IMR-90 (cell line): ENCODE data around the gene HDAC7. TPM values are rescaled to one million over a fixed set of nuclear protein-coding genes. Genes with fewer than 3 reads are reported as not detected.

Experiments
- ATAC-seq: fragments of 200-7000 bp; cut with Tn5 transposase; 2 replicates; pipeline ENCODE4 v1.9.1; 2020; ENCODE audit warnings: low read depth, mild to moderate bottlenecking, moderate library complexity
- BruUV-seq: library from RNA; stranded (reverse); fragments of 400-500 nt; replicated peaks from 2 replicates; lab custom pipeline; 2021; lab: Mats Ljungman, UMichigan
- CTCF ChIA-PET: fragments of 300-600 bp; formaldehyde crosslinking; extraction: SDS; loops from one replicate; lab custom pipeline; 2021; ENCODE audit warnings: antibody characterized with exemption; lab: Yijun Ruan, JAX
- POLR2A ChIA-PET: fragments of 300-600 bp; sonication (Branson Sonifier 250); formaldehyde crosslinking; loops from one replicate; lab custom pipeline; 2022; ENCODE audit warnings: antibody characterized with exemption; ENCODE audit not compliant: unreplicated experiment; lab: Charles Lee
- DNase-seq: peaks from one replicate; pipeline ENCODE4 v3.0.0; 2013
- H2AFZ ChIP-seq: replicated peaks from 2 replicates; pipeline ENCODE3; 2013; ENCODE audit warnings: low read length, mild to moderate bottlenecking; ENCODE audit not compliant: poor library complexity
- H2AK5ac ChIP-seq: 2 replicates; pipeline ENCODE4 v1.6.1; 2013; ENCODE audit warnings: low read depth, low read length, inconsistent platforms
- H2AK9ac ChIP-seq: replicated peaks from 2 replicates; pipeline ENCODE3; 2013; ENCODE audit warnings: mild to moderate bottlenecking, low read depth, low read length, moderate library complexity; ENCODE audit not compliant: poor library complexity
- H2BK120ac ChIP-seq: 2 replicates; pipeline ENCODE4 v1.6.1; 2013; ENCODE audit warnings: low read depth, low read length, inconsistent platforms
- H2BK15ac ChIP-seq: 3 replicates; pipeline ENCODE4 v1.6.1; 2013; ENCODE audit warnings: low read depth, low read length, inconsistent platforms
- H2BK20ac ChIP-seq: 2 replicates; pipeline ENCODE4 v1.6.1; 2013; ENCODE audit warnings: low read depth, mild to moderate bottlenecking, inconsistent platforms, low read length, moderate library complexity
- H2BK5ac ChIP-seq: 2 replicates; pipeline ENCODE4 v1.6.1; 2013; ENCODE audit warnings: mild to moderate bottlenecking, low read depth, low read length, inconsistent platforms; ENCODE audit not compliant: poor library complexity, severe bottlenecking
- H3K14ac ChIP-seq: replicated peaks from 2 replicates; pipeline ENCODE4 v1.6.1; 2013; ENCODE audit warnings: low read depth, low read length, inconsistent platforms
- H3K18ac ChIP-seq: 2 replicates; pipeline ENCODE4 v1.6.1; 2013; ENCODE audit warnings: low read depth, low read length, control low read depth
- H3K23ac ChIP-seq: 2 replicates; pipeline ENCODE4 v1.6.1; 2013; ENCODE audit warnings: low read depth, low read length, inconsistent platforms
- H3K27ac ChIP-seq: 2 replicates; pipeline ENCODE4 v1.5.1; 2013; ENCODE audit warnings: mild to moderate bottlenecking, control low read depth, low read length; ENCODE audit not compliant: insufficient read depth
- H3K27me3 ChIP-seq: 2 replicates; pipeline ENCODE4 v1.6.1; 2013; ENCODE audit warnings: low read length; ENCODE audit not compliant: control insufficient read depth, insufficient read depth
- H3K36me3 ChIP-seq: 2 replicates; pipeline ENCODE4 v1.6.1; 2013; ENCODE audit warnings: low read length, mixed read lengths; ENCODE audit not compliant: control insufficient read depth, insufficient read depth
- H3K4ac ChIP-seq: 2 replicates; pipeline ENCODE4 v1.6.1; 2013; ENCODE audit warnings: low read depth, low read length, inconsistent platforms
- H3K4me1 ChIP-seq: 2 replicates; pipeline ENCODE4 v1.6.1; 2013; ENCODE audit warnings: low read length, mixed read lengths; ENCODE audit not compliant: control insufficient read depth, insufficient read depth
- H3K4me2 ChIP-seq: 2 replicates; pipeline ENCODE4 v1.6.1; 2013; ENCODE audit warnings: low read depth, mild to moderate bottlenecking, control low read depth, low read length, moderate library complexity
- H3K4me3 ChIP-seq: 2 replicates; pipeline ENCODE4 v1.5.1; 2013; ENCODE audit warnings: low read depth, mild to moderate bottlenecking, control low read depth, low read length, moderate library complexity; ENCODE audit not compliant: insufficient read depth
- H3K56ac ChIP-seq: 2 replicates; pipeline ENCODE4 v1.6.1; 2013; ENCODE audit warnings: low read length, inconsistent platforms; ENCODE audit not compliant: insufficient read depth; ENCODE audit errors: extremely low read depth
- H3K79me1 ChIP-seq, 2 experiments: 2 replicates each; pipeline ENCODE4 v1.6.1; 2013; ENCODE audit warnings: low read length in 2 of 2, inconsistent platforms in 1 of 2, low read depth in 1 of 2
- H3K9ac ChIP-seq: 2 replicates; pipeline ENCODE4 v1.6.1; 2013; ENCODE audit warnings: low read depth, low read length, control low read depth
- H3K9me1 ChIP-seq: 2 replicates; pipeline ENCODE4 v1.6.1; 2013; ENCODE audit warnings: low read length, inconsistent platforms; ENCODE audit not compliant: insufficient read depth
- H3K9me3 ChIP-seq: 2 replicates; pipeline ENCODE4 v1.6.1; 2013; ENCODE audit warnings: low read length; ENCODE audit not compliant: control insufficient read depth, insufficient read depth
- H4K20me1 ChIP-seq: 2 replicates; pipeline ENCODE4 v1.6.1; 2013; ENCODE audit warnings: low read length, inconsistent platforms; ENCODE audit not compliant: insufficient read depth
- H4K5ac ChIP-seq: 2 replicates; pipeline ENCODE4 v1.6.1; 2013; ENCODE audit warnings: mild to moderate bottlenecking, low read depth, low read length, control low read depth
- H4K8ac ChIP-seq, 2 experiments: 2 replicates each; pipeline ENCODE4 v1.6.1; 2013; ENCODE audit warnings: low read depth in 2 of 2, low read length in 2 of 2, control low read depth in 1 of 2, inconsistent platforms in 1 of 2
- H4K91ac ChIP-seq: 2 replicates; pipeline ENCODE4 v1.6.1; 2013; ENCODE audit warnings: low read depth, low read length, inconsistent platforms; ENCODE audit not compliant: insufficient read depth
- CEBPB ChIP-seq: IDR thresholded peaks from 2 replicates; pipeline ENCODE4 v1.6.1; 2012; ENCODE audit warnings: low read depth, low read length, improper control_type of control experiment
- MAFK ChIP-seq: IDR thresholded peaks from 2 replicates; pipeline ENCODE4 v1.6.1; 2012; ENCODE audit warnings: low read depth, low read length, improper control_type of control experiment
- POLR2A ChIP-seq: IDR thresholded peaks from 2 replicates; pipeline ENCODE4 v1.6.1; 2012; ENCODE audit warnings: mild to moderate bottlenecking, low read depth, low read length
- RAD21 ChIP-seq: IDR thresholded peaks from 2 replicates; pipeline ENCODE4 v1.6.1; 2012; ENCODE audit warnings: low read length, improper control_type of control experiment
- RCOR1 ChIP-seq: IDR thresholded peaks from 2 replicates; pipeline ENCODE4 v1.6.1; 2012; ENCODE audit warnings: mild to moderate bottlenecking, low read length, improper control_type of control experiment; ENCODE audit not compliant: insufficient replicate concordance
- RFX5 ChIP-seq: IDR thresholded peaks from 2 replicates; pipeline ENCODE4 v1.8.0; 2012; ENCODE audit warnings: low read depth, mild to moderate bottlenecking, low read length, moderate library complexity
- WGBS, 2 experiments: methylation state at CpG; one replicate each; pipeline versions ENCODE4 v1.1.5 to v1.1.7; 2013; ENCODE audit warnings: missing lambda C conversion rate in 2 of 2; ENCODE audit not compliant: insufficient read length in 1 of 2; ENCODE audit errors: extremely low coverage in 2 of 2; 5-methylcytosine and 5-hydroxymethylcytosine counted together
- dilution Hi-C: fragments of 300-500 bp; cut with HindIII; formaldehyde crosslinking; loops from one replicate; pipeline ENCODE4 v1.14.3; 2018; ENCODE audit warnings: low sequenced_read_pairs; ENCODE audit not compliant: unreplicated experiment
- in situ Hi-C: fragments of 300-500 bp; cut with MboI; formaldehyde crosslinking; loops from 3 replicates; pipeline ENCODE4 v1.14.3; 2019; ENCODE audit warnings: low sequenced_read_pairs, inconsistent platforms, mixed read lengths
- intact Hi-C: fragments of 100-400 bp; cut with micrococcal nuclease; formaldehyde crosslinking; loops from 2 replicates; pipeline ENCODE4 v1.10.0; 2022
- polyA plus RNA-seq, 3 experiments: library from polyadenylated mRNA; depleted of rRNA; stranded (reverse); fragments of >200 nt; gene quantifications; 2 replicates each; pipeline ENCODE4 v1.2.3, GENCODE V29; 2012; ENCODE audit warnings: low replicate concordance in 1 of 3
- total RNA-seq: library from RNA; depleted of rRNA; stranded (reverse); fragments of >200 nt; gene quantifications from 2 replicates; pipeline ENCODE4 v1.2.3, GENCODE V29; 2012

Gene HDAC7
- total and polyA plus RNA-seq, 2 of the 4 experiments (the other 2 are of a cell fraction) = 10.4 to 64.7 TPM

GRCh38 chr12:47766502-47767215 lies 53.0 kb downstream of the HDAC7 start:
- H2BK15ac ChIP-seq = no peak overlapping the region
- intact Hi-C loops = loop anchor here (1.0 kb wide), 1 partner anchor 51 kb away; no protein-coding TSS in a partner anchor
- no peak overlapping the region for H2AK9ac ChIP-seq
- H3K4me1 ChIP-seq = peaks cover 7% of the 10 kb centered on the region
- no peak overlapping the region for H3K4ac ChIP-seq
- H4K8ac ChIP-seq = no peak overlapping the region
- H4K91ac ChIP-seq = no peak overlapping the region
- H4K20me1 ChIP-seq = no peaks in the 10 kb centered on the region
- ATAC-seq = no peak
- no peak overlapping the region for H3K9ac ChIP-seq
- TF ChIP-seq CEBPB = no peak
- TF ChIP-seq POLR2A = no peak
- no peak for TF ChIP-seq RFX5
- TF ChIP-seq RCOR1 = no peak
- no peak for TF ChIP-seq RAD21
- no peak for TF ChIP-seq MAFK
- dilution Hi-C loops = no loop called here
- no peak overlapping the region for H3K14ac ChIP-seq
- no peak overlapping the region for H3K4me3 ChIP-seq
- no TSS peak for BruUV-seq
- no peak overlapping the region for H2AFZ ChIP-seq
- ChIA-PET POLR2A (interaction anchor here (0.5 kb wide), 1 partner anchor 965 kb away, joined by 4 read pairs; no protein-coding TSS in a partner anchor), CTCF (interaction anchor here (0.7 to 3.7 kb wide), 5 partner anchors 11 to 51 kb away, joined by 3 to 19 read pairs (median 3); no protein-coding TSS in a partner anchor)
- H3K79me1 ChIP-seq = no peaks in the 10 kb centered on the region
- no peak overlapping the region for H3K27ac ChIP-seq
- WGBS, 2 experiments = no CpG with 5 or more reads among the region's 5 CpGs
- no peaks in the 10 kb centered on the region for H3K9me3 ChIP-seq
- no peak overlapping the region for H2BK20ac ChIP-seq
- no peaks in the 10 kb centered on the region for H3K27me3 ChIP-seq
- no peaks in the 10 kb centered on the region for H3K9me1 ChIP-seq
- in situ Hi-C loops = no loop called here
- H3K4me2 ChIP-seq = no peak overlapping the region
- DNase-seq = no peak
- H3K56ac ChIP-seq = no peak overlapping the region
- no peak overlapping the region for H2BK120ac ChIP-seq
- H3K18ac ChIP-seq = no peak overlapping the region
- no peak overlapping the region for H4K5ac ChIP-seq
- no peak overlapping the region for H3K23ac ChIP-seq
- H2AK5ac ChIP-seq = no peak overlapping the region
- H3K36me3 ChIP-seq = no peaks in the 10 kb centered on the region
- H2BK5ac ChIP-seq = no peak overlapping the region
